HEK293 (cell line): ENCODE data around the gene KLRG1.

Source experiments
- BCL11A ChIP-seq: fragments of 450-650 bp; formaldehyde crosslinking; IDR thresholded peaks from 2 replicates; pipeline ENCODE4 v1.5.1; 2016; ENCODE audit warnings: low read depth, missing biosample characterization, missing genetic modification characterization
- GLIS2 ChIP-seq: fragments of 450-650 bp; formaldehyde crosslinking; IDR thresholded peaks from 2 replicates; pipeline ENCODE4 v1.5.1; 2016; ENCODE audit warnings: missing biosample characterization, missing genetic modification characterization
- IKZF3 ChIP-seq: fragments of 450-650 bp; IDR thresholded peaks from 2 replicates; pipeline ENCODE4 v1.5.0; 2018; ENCODE audit warnings: missing biosample characterization, mild to moderate bottlenecking, missing genetic modification characterization, moderate library complexity
- KLF16 ChIP-seq: fragments of 450-650 bp; formaldehyde crosslinking; IDR thresholded peaks from 2 replicates; pipeline ENCODE4 v1.5.1; 2017; ENCODE audit warnings: missing biosample characterization, missing genetic modification characterization
- KLF17 ChIP-seq: fragments of 450-650 bp; formaldehyde crosslinking; IDR thresholded peaks from 2 replicates; pipeline ENCODE4 v1.5.1; 2016; ENCODE audit warnings: missing biosample characterization, missing genetic modification characterization
- MZF1 ChIP-seq: fragments of 450-650 bp; formaldehyde crosslinking; IDR thresholded peaks from 2 replicates; pipeline ENCODE4 v1.5.1; 2017; ENCODE audit warnings: missing biosample characterization, missing genetic modification characterization, borderline replicate concordance
- RBAK ChIP-seq: fragments of 450-650 bp; formaldehyde crosslinking; IDR thresholded peaks from 2 replicates; pipeline ENCODE4 v1.5.1; 2016; ENCODE audit warnings: missing biosample characterization, missing genetic modification characterization
- SCRT1 ChIP-seq: fragments of 450-650 bp; formaldehyde crosslinking; IDR thresholded peaks from 2 replicates; pipeline ENCODE4 v1.5.1; 2016; ENCODE audit warnings: missing biosample characterization, missing genetic modification characterization, borderline replicate concordance
- SCRT2 ChIP-seq: fragments of 450-650 bp; formaldehyde crosslinking; IDR thresholded peaks from 2 replicates; pipeline ENCODE4 v1.5.1; 2016; ENCODE audit warnings: missing biosample characterization, missing genetic modification characterization
- SP2 ChIP-seq: fragments of 450-650 bp; formaldehyde crosslinking; IDR thresholded peaks from 2 replicates; pipeline ENCODE4 v1.5.1; 2016; ENCODE audit warnings: missing biosample characterization, missing genetic modification characterization
- ZBTB17 ChIP-seq: fragments of 450-650 bp; formaldehyde crosslinking; IDR thresholded peaks from 2 replicates; pipeline ENCODE4 v1.5.1; 2016; ENCODE audit warnings: missing biosample characterization, missing genetic modification characterization
- ZBTB48 ChIP-seq: fragments of 450-650 bp; formaldehyde crosslinking; IDR thresholded peaks from 2 replicates; pipeline ENCODE4 v1.5.1; 2016; ENCODE audit warnings: missing biosample characterization, missing genetic modification characterization
- ZBTB49 ChIP-seq: fragments of 450-650 bp; formaldehyde crosslinking; IDR thresholded peaks from 2 replicates; pipeline ENCODE4 v1.5.1; 2016; ENCODE audit warnings: missing biosample characterization, missing genetic modification characterization, low read depth
- ZBTB7A ChIP-seq: fragments of 450-650 bp; formaldehyde crosslinking; IDR thresholded peaks from 2 replicates; pipeline ENCODE4 v1.5.1; 2016; ENCODE audit warnings: low read depth, missing biosample characterization, missing genetic modification characterization
- ZEB2 ChIP-seq: fragments of 450-650 bp; formaldehyde crosslinking; IDR thresholded peaks from 2 replicates; pipeline ENCODE4 v1.5.1; 2016; ENCODE audit warnings: missing biosample characterization, missing genetic modification characterization
- ZNF10 ChIP-seq: fragments of 450-650 bp; formaldehyde crosslinking; IDR thresholded peaks from 2 replicates; pipeline ENCODE4 v1.5.1; 2017; ENCODE audit warnings: missing biosample characterization, missing genetic modification characterization
- ZNF138 ChIP-seq: fragments of 450-650 bp; formaldehyde crosslinking; IDR thresholded peaks from 2 replicates; pipeline ENCODE4 v1.5.1; 2016; ENCODE audit warnings: missing biosample characterization, missing genetic modification characterization, borderline replicate concordance
- ZNF18 ChIP-seq: fragments of 450-650 bp; formaldehyde crosslinking; IDR thresholded peaks from 2 replicates; pipeline ENCODE4 v1.5.1; 2016; ENCODE audit warnings: missing biosample characterization, missing genetic modification characterization
- ZNF24 ChIP-seq: fragments of 450-650 bp; formaldehyde crosslinking; IDR thresholded peaks from 2 replicates; pipeline ENCODE4 v1.5.1; 2016; ENCODE audit warnings: missing biosample characterization, missing genetic modification characterization
- ZNF350 ChIP-seq: fragments of 450-650 bp; formaldehyde crosslinking; IDR thresholded peaks from 2 replicates; pipeline ENCODE4 v1.5.0; 2017; ENCODE audit warnings: missing biosample characterization, mild to moderate bottlenecking, missing genetic modification characterization
- ZNF37A ChIP-seq: fragments of 450-650 bp; IDR thresholded peaks from 2 replicates; pipeline ENCODE4 v1.5.1; 2018; ENCODE audit warnings: missing biosample characterization, missing genetic modification characterization
- ZNF48 ChIP-seq: fragments of 450-650 bp; formaldehyde crosslinking; IDR thresholded peaks from 2 replicates; pipeline ENCODE4 v1.5.1; 2016; ENCODE audit warnings: missing biosample characterization, missing genetic modification characterization
- ZNF561 ChIP-seq: fragments of 450-650 bp; IDR thresholded peaks from 2 replicates; pipeline ENCODE4 v1.5.1; 2018; ENCODE audit warnings: missing biosample characterization, missing genetic modification characterization, borderline replicate concordance
- ZNF571 ChIP-seq: fragments of 450-650 bp; formaldehyde crosslinking; IDR thresholded peaks from 2 replicates; pipeline ENCODE4 v1.5.0; 2017; ENCODE audit warnings: missing biosample characterization, missing genetic modification characterization
- ZNF600 ChIP-seq: fragments of 450-650 bp; formaldehyde crosslinking; IDR thresholded peaks from 2 replicates; pipeline ENCODE4 v1.5.1; 2016; ENCODE audit warnings: missing biosample characterization, missing genetic modification characterization
- ZNF629 ChIP-seq: fragments of 450-650 bp; formaldehyde crosslinking; IDR thresholded peaks from 2 replicates; pipeline ENCODE4 v1.5.1; 2017; ENCODE audit warnings: missing biosample characterization, missing genetic modification characterization
- ZNF660 ChIP-seq: fragments of 450-650 bp; IDR thresholded peaks from 2 replicates; pipeline ENCODE4 v1.5.1; 2018; ENCODE audit warnings: missing biosample characterization, mild to moderate bottlenecking, missing genetic modification characterization
- ZNF777 ChIP-seq: fragments of 450-650 bp; formaldehyde crosslinking; IDR thresholded peaks from 2 replicates; pipeline ENCODE4 v1.5.1; 2017; ENCODE audit warnings: missing biosample characterization, missing genetic modification characterization, borderline replicate concordance
- ZNF792 ChIP-seq: fragments of 450-650 bp; formaldehyde crosslinking; IDR thresholded peaks from 2 replicates; pipeline ENCODE4 v1.5.1; 2016; ENCODE audit warnings: missing biosample characterization, missing genetic modification characterization
- ZSCAN23 ChIP-seq: fragments of 450-650 bp; formaldehyde crosslinking; IDR thresholded peaks from 2 replicates; pipeline ENCODE4 v1.5.1; 2016; ENCODE audit warnings: missing biosample characterization, missing genetic modification characterization
- TF ChIP-seq, protein P1 (sequence below): fragments of 450-650 bp; formaldehyde crosslinking; IDR thresholded peaks from 2 replicates; pipeline ENCODE4 v1.5.1; 2016; ENCODE audit warnings: missing biosample characterization, missing genetic modification characterization
- TF ChIP-seq, protein P2 (sequence below): fragments of 450-650 bp; formaldehyde crosslinking; IDR thresholded peaks from 2 replicates; pipeline ENCODE4 v1.5.1; 2017; ENCODE audit warnings: missing biosample characterization, missing genetic modification characterization
- TF ChIP-seq, protein P3 (sequence below): fragments of 450-650 bp; formaldehyde crosslinking; IDR thresholded peaks from 2 replicates; pipeline ENCODE4 v1.5.1; 2016; ENCODE audit warnings: missing biosample characterization, missing genetic modification characterization

Gene KLRG1

GRCh38 chr12:8950221-8950527 is 39.2 kb upstream of the KLRG1 start (continued):
- TF ChIP-seq, protein P1, sequence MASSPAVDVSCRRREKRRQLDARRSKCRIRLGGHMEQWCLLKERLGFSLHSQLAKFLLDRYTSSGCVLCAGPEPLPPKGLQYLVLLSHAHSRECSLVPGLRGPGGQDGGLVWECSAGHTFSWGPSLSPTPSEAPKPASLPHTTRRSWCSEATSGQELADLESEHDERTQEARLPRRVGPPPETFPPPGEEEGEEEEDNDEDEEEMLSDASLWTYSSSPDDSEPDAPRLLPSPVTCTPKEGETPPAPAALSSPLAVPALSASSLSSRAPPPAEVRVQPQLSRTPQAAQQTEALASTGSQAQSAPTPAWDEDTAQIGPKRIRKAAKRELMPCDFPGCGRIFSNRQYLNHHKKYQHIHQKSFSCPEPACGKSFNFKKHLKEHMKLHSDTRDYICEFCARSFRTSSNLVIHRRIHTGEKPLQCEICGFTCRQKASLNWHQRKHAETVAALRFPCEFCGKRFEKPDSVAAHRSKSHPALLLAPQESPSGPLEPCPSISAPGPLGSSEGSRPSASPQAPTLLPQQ (tag by site-specific recombination): no peak
- TF ChIP-seq ZNF48 (tag by site-specific recombination) (no peak), ZNF792 (tag by site-specific recombination) (0 out of 2 replicates have a peak, but pooled peaks have one; percentile 19), ZEB2 (tag by site-specific recombination) (no peak), RBAK (tag by site-specific recombination) (no peak), ZNF660 (peak; percentile 82; the same call in 1 of the 2 replicates), KLF17 (no peak; the same call in 1 of the 2 replicates), ZNF10 (tag by site-specific recombination) (0 out of 2 replicates have a peak, but pooled peaks have one; percentile 26), ZNF600 (peak; percentile 1; the same call in 1 of the 2 replicates), ZNF24 (tag by site-specific recombination) (no peak; the same call in 1 of the 2 replicates), ZNF629 (tag by site-specific recombination) (0 out of 2 replicates have a peak, but pooled peaks have one; percentile 9), SCRT2 (tag by site-specific recombination) (peak; percentile 90), ZNF777 (tag by site-specific recombination) (peak; percentile 81; the same call in 1 of the 2 replicates), ZBTB7A (no peak), ZSCAN23 (0 out of 2 replicates have a peak, but pooled peaks have one; percentile 60), ZBTB17 (tag by site-specific recombination) (peak; percentile 75), SCRT1 (peak; percentile 80; the same call in 1 of the 2 replicates), ZNF138 (tag by site-specific recombination) (no peak), BCL11A (tag by site-specific recombination) (no peak), GLIS2 (no peak), ZNF350 (tag by site-specific recombination) (no peak), ZBTB48 (tag by site-specific recombination) (no peak; the same call in 1 of the 2 replicates), IKZF3 (no peak), ZBTB49 (tag by site-specific recombination) (no peak), ZNF18 (no peak), KLF16 (tag by site-specific recombination) (peak; percentile 35; the same call in 1 of the 2 replicates), ZNF37A (tag by site-specific recombination) (no peak), MZF1 (0 out of 2 replicates have a peak, but pooled peaks have one; percentile 27), ZNF571 (tag by site-specific recombination) (no peak), SP2 (tag by site-specific recombination) (no peak), ZNF561 (tag by site-specific recombination) (no peak)
- TF ChIP-seq, protein P2, sequence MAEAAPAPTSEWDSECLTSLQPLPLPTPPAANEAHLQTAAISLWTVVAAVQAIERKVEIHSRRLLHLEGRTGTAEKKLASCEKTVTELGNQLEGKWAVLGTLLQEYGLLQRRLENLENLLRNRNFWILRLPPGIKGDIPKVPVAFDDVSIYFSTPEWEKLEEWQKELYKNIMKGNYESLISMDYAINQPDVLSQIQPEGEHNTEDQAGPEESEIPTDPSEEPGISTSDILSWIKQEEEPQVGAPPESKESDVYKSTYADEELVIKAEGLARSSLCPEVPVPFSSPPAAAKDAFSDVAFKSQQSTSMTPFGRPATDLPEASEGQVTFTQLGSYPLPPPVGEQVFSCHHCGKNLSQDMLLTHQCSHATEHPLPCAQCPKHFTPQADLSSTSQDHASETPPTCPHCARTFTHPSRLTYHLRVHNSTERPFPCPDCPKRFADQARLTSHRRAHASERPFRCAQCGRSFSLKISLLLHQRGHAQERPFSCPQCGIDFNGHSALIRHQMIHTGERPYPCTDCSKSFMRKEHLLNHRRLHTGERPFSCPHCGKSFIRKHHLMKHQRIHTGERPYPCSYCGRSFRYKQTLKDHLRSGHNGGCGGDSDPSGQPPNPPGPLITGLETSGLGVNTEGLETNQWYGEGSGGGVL (tag by site-specific recombination): no peak
- TF ChIP-seq, protein P3, sequence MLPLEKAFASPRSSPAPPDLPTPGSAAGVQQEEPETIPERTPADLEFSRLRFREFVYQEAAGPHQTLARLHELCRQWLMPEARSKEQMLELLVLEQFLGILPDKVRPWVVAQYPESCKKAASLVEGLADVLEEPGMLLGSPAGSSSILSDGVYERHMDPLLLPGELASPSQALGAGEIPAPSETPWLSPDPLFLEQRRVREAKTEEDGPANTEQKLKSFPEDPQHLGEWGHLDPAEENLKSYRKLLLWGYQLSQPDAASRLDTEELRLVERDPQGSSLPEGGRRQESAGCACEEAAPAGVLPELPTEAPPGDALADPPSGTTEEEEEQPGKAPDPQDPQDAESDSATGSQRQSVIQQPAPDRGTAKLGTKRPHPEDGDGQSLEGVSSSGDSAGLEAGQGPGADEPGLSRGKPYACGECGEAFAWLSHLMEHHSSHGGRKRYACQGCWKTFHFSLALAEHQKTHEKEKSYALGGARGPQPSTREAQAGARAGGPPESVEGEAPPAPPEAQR (tag by site-specific recombination): no peak
